ENCODE measurements around the gene NTMT1. TPM values are rescaled to one million over a fixed set of nuclear protein-coding genes. Genes with fewer than 3 reads are reported as not detected.

The NTMT1 gene
- total and polyA plus RNA-seq, 10 of the 15 experiments (the other 5 are each of a cell fraction or from before 2014, with no cell fraction given): 12.8 to 85.4 (median 39.3) TPM

DNA sequence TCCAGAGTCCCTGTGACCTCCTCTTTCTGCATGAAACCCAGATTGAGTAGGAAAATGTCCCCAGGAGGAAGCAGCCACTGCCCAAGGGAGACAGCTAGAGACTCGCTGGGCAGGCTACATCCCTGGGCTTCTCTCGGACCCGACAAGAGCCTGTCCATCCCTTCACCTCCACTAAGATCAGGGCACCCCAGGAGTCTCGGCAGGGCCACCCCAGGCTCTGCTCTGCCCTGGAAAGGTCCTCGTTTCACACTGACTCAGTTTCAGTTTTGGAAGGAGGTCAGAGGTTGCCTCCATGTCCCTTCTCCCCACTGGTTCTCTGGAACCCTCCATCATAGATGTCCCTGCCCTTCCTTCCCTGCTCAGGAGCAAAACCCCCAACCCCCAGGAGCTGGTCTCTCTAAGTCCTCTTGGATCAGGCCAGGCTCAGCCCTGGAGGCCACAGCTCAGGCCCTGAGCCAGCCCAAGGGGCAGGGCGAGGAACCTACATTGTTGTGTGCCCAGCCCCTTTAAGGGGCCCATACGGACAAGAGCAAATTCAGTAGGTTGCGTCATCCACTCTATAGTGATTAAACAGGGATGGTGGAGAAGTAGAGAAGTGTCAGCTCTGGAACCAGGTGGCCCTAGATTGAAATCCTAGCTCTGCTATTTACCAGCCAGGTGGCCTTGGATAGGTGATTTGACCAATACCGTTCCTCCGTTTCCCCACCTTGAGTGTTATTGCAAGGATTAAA is 42.5 kb upstream of the NTMT1 start:
- Histone ChIP-seq H3K4me1 (ENCODE audit: control insufficient read depth, insufficient read depth, low read length) (peaks cover 60% of the 10 kb centered on the region), H3K4me3 (no peak overlapping the region), H3K36me3 (ENCODE audit: control insufficient read depth in 2 of 2, insufficient read depth in 2 of 2, low read length in 1 of 2) (no peaks in the 10 kb centered on the region), H2AFZ (ENCODE audit: control insufficient read depth, low read depth, low read length) (no peak overlapping the region), H3K4me2 (ENCODE audit: control insufficient read depth, insufficient read depth) (peak overlapping the region; percentile 77), H3K79me2 (ENCODE audit: control insufficient read depth, insufficient read depth, low read length) (peaks cover 3% of the 10 kb centered on the region), H3K9ac (ENCODE audit: control insufficient read depth, insufficient read depth, low read length) (no peak overlapping the region; the same call in 1 of the 2 replicates), H3K27ac (ENCODE audit: control insufficient read depth, insufficient read depth) (no peak overlapping the region; the same call in 1 of the 2 replicates), H3K9me3 (replicated peaks; ENCODE audit: control insufficient read depth, insufficient read depth, low read length) (peaks cover 1% of the 10 kb centered on the region; the same call in 1 of the 3 replicates), H3K27me3 (replicated peaks in 1 of 2; ENCODE audit: control insufficient read depth in 2 of 2, insufficient read depth in 2 of 2, low read length in 1 of 2) (no peaks in the 10 kb centered on the region), H4K20me1 (ENCODE audit: control insufficient read depth, insufficient read depth) (no peaks in the 10 kb centered on the region)
- no peak for TF ChIP-seq CEBPB (IDR thresholded peaks at IDR 0.05; ENCODE audit: borderline replicate concordance in 1 of 2, low read depth in 2 of 2, low read length in 2 of 2)
- TF ChIP-seq CREB1 (IDR thresholded peaks at IDR 0.05; ENCODE audit: low read depth): no peak
- TF ChIP-seq, protein P1, sequence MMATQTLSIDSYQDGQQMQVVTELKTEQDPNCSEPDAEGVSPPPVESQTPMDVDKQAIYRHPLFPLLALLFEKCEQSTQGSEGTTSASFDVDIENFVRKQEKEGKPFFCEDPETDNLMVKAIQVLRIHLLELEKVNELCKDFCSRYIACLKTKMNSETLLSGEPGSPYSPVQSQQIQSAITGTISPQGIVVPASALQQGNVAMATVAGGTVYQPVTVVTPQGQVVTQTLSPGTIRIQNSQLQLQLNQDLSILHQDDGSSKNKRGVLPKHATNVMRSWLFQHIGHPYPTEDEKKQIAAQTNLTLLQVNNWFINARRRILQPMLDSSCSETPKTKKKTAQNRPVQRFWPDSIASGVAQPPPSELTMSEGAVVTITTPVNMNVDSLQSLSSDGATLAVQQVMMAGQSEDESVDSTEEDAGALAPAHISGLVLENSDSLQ (IDR thresholded peaks at IDR 0.05): no peak
- no peak for TF ChIP-seq SIX5 (IDR thresholded peaks at IDR 0.05; ENCODE audit: low read depth, low read length, severe bottlenecking)
- TF ChIP-seq CHD4 (IDR thresholded peaks at IDR 0.05): no peak
- TF ChIP-seq, protein P2, sequence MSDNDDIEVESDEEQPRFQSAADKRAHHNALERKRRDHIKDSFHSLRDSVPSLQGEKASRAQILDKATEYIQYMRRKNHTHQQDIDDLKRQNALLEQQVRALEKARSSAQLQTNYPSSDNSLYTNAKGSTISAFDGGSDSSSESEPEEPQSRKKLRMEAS (IDR thresholded peaks at IDR 0.05; ENCODE audit: low read depth, low read length): no peak
- no peak for TF ChIP-seq ZNF207 (IDR thresholded peaks at IDR 0.05; ENCODE audit: borderline replicate concordance)
- no peak for TF ChIP-seq NFYB (IDR thresholded peaks at IDR 0.05; ENCODE audit: insufficient read depth, low read depth, low read length)
- TF ChIP-seq, protein P3, sequence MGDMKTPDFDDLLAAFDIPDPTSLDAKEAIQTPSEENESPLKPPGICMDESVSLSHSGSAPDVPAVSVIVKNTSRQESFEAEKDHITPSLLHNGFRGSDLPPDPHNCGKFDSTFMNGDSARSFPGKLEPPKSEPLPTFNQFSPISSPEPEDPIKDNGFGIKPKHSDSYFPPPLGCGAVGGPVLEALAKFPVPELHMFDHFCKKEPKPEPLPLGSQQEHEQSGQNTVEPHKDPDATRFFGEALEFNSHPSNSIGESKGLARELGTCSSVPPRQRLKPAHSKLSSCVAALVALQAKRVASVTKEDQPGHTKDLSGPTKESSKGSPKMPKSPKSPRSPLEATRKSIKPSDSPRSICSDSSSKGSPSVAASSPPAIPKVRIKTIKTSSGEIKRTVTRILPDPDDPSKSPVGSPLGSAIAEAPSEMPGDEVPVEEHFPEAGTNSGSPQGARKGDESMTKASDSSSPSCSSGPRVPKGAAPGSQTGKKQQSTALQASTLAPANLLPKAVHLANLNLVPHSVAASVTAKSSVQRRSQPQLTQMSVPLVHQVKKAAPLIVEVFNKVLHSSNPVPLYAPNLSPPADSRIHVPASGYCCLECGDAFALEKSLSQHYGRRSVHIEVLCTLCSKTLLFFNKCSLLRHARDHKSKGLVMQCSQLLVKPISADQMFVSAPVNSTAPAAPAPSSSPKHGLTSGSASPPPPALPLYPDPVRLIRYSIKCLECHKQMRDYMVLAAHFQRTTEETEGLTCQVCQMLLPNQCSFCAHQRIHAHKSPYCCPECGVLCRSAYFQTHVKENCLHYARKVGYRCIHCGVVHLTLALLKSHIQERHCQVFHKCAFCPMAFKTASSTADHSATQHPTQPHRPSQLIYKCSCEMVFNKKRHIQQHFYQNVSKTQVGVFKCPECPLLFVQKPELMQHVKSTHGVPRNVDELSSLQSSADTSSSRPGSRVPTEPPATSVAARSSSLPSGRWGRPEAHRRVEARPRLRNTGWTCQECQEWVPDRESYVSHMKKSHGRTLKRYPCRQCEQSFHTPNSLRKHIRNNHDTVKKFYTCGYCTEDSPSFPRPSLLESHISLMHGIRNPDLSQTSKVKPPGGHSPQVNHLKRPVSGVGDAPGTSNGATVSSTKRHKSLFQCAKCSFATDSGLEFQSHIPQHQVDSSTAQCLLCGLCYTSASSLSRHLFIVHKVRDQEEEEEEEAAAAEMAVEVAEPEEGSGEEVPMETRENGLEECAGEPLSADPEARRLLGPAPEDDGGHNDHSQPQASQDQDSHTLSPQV (IDR thresholded peaks at IDR 0.05): no peak
- no peak for TF ChIP-seq TBL1XR1 (IDR thresholded peaks at IDR 0.05; ENCODE audit: low read depth, low read length)
- no peak for TF ChIP-seq MEF2A (IDR thresholded peaks at IDR 0.05; ENCODE audit: insufficient read depth, low read depth, low read length)
- no peak for TF ChIP-seq EP300 (IDR thresholded peaks at IDR 0.05; ENCODE audit: borderline replicate concordance in 1 of 2, control insufficient read depth in 1 of 2, low read depth in 2 of 2, low read length in 2 of 2)
- in situ Hi-C loops (cut with MboI) (no loop called here), intact Hi-C loops (cut with micrococcal nuclease; ENCODE audit: unreplicated experiment) (no loop called here)
- SMC1A ChIA-PET (ENCODE audit: uncharacterized antibody, unreplicated experiment): interaction anchor here (0.6 to 11.0 kb wide), 7 partner anchors 10 to 444 kb away, joined by 3 to 75 read pairs (median 6); no protein-coding TSS in a partner anchor
- FAIRE-seq (no peak), ATAC-seq (no peak; the same call in 2 of the 3 replicates), DNase-seq (ENCODE audit: low read depth, low spot score) (no peak)
- POLR2A ChIA-PET: interaction anchor here (0.7 to 6.1 kb wide), 2 partner anchors 13 to 443 kb away, joined by 3 to 70 read pairs; no protein-coding TSS in a partner anchor
- BruUV-seq (replicated peaks): no TSS peak
- RAD21 ChIA-PET (ENCODE audit: unreplicated experiment): interaction anchor here (1.0 to 9.7 kb wide), 6 partner anchors 11 to 458 kb away, joined by 3 to 61 read pairs (median 4); partner anchors contain the start of gene IER5L
- 54% methylated on average over 10 of the region's 10 CpGs for WGBS (ENCODE audit: insufficient coverage, insufficient replicate concordance, low lambda C conversion rate, missing lambda C conversion rate)
- CTCF ChIA-PET: interaction anchor here (1.3 to 2.2 kb wide), 4 partner anchors 10 to 440 kb away, joined by 4 to 11 read pairs (median 6); no protein-coding TSS in a partner anchor

All from GM12878 (cell line).